HEK293 (cell line): Measurements from ENCODE around the gene FKBP4.

Experiments
- CTCF ChIA-PET: fragments of 350-600 bp; formaldehyde crosslinking; extraction: SDS; loops from one replicate; lab custom pipeline; 2021; ENCODE audit warnings: antibody characterized with exemption; lab: Yijun Ruan, JAX
- POLR2A ChIA-PET: fragments of 300-600 bp; formaldehyde crosslinking; extraction: SDS; loops from one replicate; lab custom pipeline; 2020; ENCODE audit warnings: antibody characterized with exemption, inconsistent platforms; lab: Yijun Ruan, JAX
- H3K27ac ChIP-seq: fragments of 200-500 bp; sonication (Bioruptor generic); 2 replicates; pipeline ENCODE4 v1.5.1; 2014; ENCODE audit warnings: low read depth, low read length, control low read depth, inconsistent platforms; ENCODE audit errors: extremely low read depth
- H3K36me3 ChIP-seq, 2 experiments: fragments of 200-500 bp in 1 of 2; sonication (Bioruptor generic) in 1 of 2; 1 replicate in 1 of 2; 2 replicates in 1 of 2; pipeline ENCODE4 v1.5.1; 2014 to 2017; ENCODE audit warnings: inconsistent platforms in 2 of 2, low read length in 2 of 2; ENCODE audit not compliant: control insufficient read depth in 2 of 2, insufficient read depth in 1 of 2
- H3K4me1 ChIP-seq: fragments of 200-500 bp; sonication (Bioruptor generic); 2 replicates; pipeline ENCODE4 v1.5.1; 2014; ENCODE audit warnings: mild to moderate bottlenecking, low read length, inconsistent platforms; ENCODE audit not compliant: control insufficient read depth, insufficient read depth
- H3K4me3 ChIP-seq: 2 replicates; pipeline ENCODE4 v1.5.1; 2011; ENCODE audit warnings: low read depth, mild to moderate bottlenecking, control low read depth, low read length, moderate library complexity
- H3K9me3 ChIP-seq: fragments of 200-500 bp; sonication (Bioruptor generic); 2 replicates; pipeline ENCODE4 v1.5.1; 2014; ENCODE audit warnings: low read depth, low read length, inconsistent platforms; ENCODE audit not compliant: control insufficient read depth, insufficient read depth
- BCL11B ChIP-seq: fragments of 450-650 bp; formaldehyde crosslinking; IDR thresholded peaks from 2 replicates; pipeline ENCODE4 v1.5.1; 2016; ENCODE audit warnings: low read depth, missing biosample characterization, missing genetic modification characterization
- CTCF ChIP-seq: fragments of 450-650 bp; formaldehyde crosslinking; IDR thresholded peaks from 2 replicates; pipeline ENCODE4 v1.5.1; 2016; ENCODE audit warnings: missing biosample characterization, missing genetic modification characterization
- EGR2 ChIP-seq: fragments of 450-650 bp; formaldehyde crosslinking; IDR thresholded peaks from 2 replicates; pipeline ENCODE4 v1.5.1; 2016; ENCODE audit warnings: low read depth, missing biosample characterization, missing genetic modification characterization
- KLF16 ChIP-seq: fragments of 450-650 bp; formaldehyde crosslinking; IDR thresholded peaks from 2 replicates; pipeline ENCODE4 v1.5.1; 2017; ENCODE audit warnings: missing biosample characterization, missing genetic modification characterization
- REPIN1 ChIP-seq: fragments of 450-650 bp; formaldehyde crosslinking; IDR thresholded peaks from 2 replicates; pipeline ENCODE4 v1.5.1; 2017; ENCODE audit warnings: missing biosample characterization, missing genetic modification characterization, low read depth
- ZBTB8A ChIP-seq: fragments of 450-650 bp; formaldehyde crosslinking; IDR thresholded peaks from 2 replicates; pipeline ENCODE4 v1.5.1; 2016; ENCODE audit warnings: missing biosample characterization, missing genetic modification characterization
- ZFP69B ChIP-seq: fragments of 450-650 bp; formaldehyde crosslinking; IDR thresholded peaks from 2 replicates; pipeline ENCODE4 v1.5.1; 2016; ENCODE audit warnings: missing biosample characterization, missing genetic modification characterization
- ZNF121 ChIP-seq: fragments of 450-650 bp; formaldehyde crosslinking; IDR thresholded peaks from 2 replicates; pipeline ENCODE4 v1.5.1; 2016; ENCODE audit warnings: missing biosample characterization, missing genetic modification characterization
- ZNF155 ChIP-seq: fragments of 450-650 bp; formaldehyde crosslinking; IDR thresholded peaks from 2 replicates; pipeline ENCODE4 v1.5.1; 2016; ENCODE audit warnings: missing biosample characterization, missing genetic modification characterization
- ZNF2 ChIP-seq: fragments of 450-650 bp; formaldehyde crosslinking; IDR thresholded peaks from 2 replicates; pipeline ENCODE4 v1.5.1; 2016; ENCODE audit warnings: missing biosample characterization, missing genetic modification characterization
- ZNF214 ChIP-seq: fragments of 450-650 bp; formaldehyde crosslinking; IDR thresholded peaks from 2 replicates; pipeline ENCODE4 v1.5.1; 2017; ENCODE audit warnings: missing biosample characterization, mild to moderate bottlenecking, missing genetic modification characterization, borderline replicate concordance
- ZNF302 ChIP-seq: fragments of 450-650 bp; formaldehyde crosslinking; IDR thresholded peaks from 2 replicates; pipeline ENCODE4 v1.5.1; 2016; ENCODE audit warnings: missing biosample characterization, missing genetic modification characterization, low read depth
- ZNF335 ChIP-seq: fragments of 450-650 bp; formaldehyde crosslinking; conservative IDR thresholded peaks from 2 replicates; pipeline ENCODE4 v1.5.1; 2016; ENCODE audit warnings: missing biosample characterization, missing genetic modification characterization
- ZNF529 ChIP-seq: fragments of 450-650 bp; formaldehyde crosslinking; IDR thresholded peaks from 2 replicates; pipeline ENCODE4 v1.5.1; 2017; ENCODE audit warnings: missing genetic modification characterization, missing biosample characterization; ENCODE audit not compliant: insufficient replicate concordance
- ZNF544 ChIP-seq: fragments of 450-650 bp; formaldehyde crosslinking; IDR thresholded peaks from 2 replicates; pipeline ENCODE4 v1.5.0; 2017; ENCODE audit warnings: missing biosample characterization, missing genetic modification characterization
- ZNF560 ChIP-seq: fragments of 450-650 bp; formaldehyde crosslinking; IDR thresholded peaks from 2 replicates; pipeline ENCODE4 v1.5.1; 2017; ENCODE audit warnings: missing biosample characterization, missing genetic modification characterization, borderline replicate concordance
- ZNF654 ChIP-seq: fragments of 450-650 bp; formaldehyde crosslinking; IDR thresholded peaks from 2 replicates; pipeline ENCODE4 v1.5.1; 2016; ENCODE audit warnings: low read depth, missing biosample characterization, missing genetic modification characterization
- ZNF660 ChIP-seq: fragments of 450-650 bp; IDR thresholded peaks from 2 replicates; pipeline ENCODE4 v1.5.1; 2018; ENCODE audit warnings: missing biosample characterization, mild to moderate bottlenecking, missing genetic modification characterization
- ZNF768 ChIP-seq: fragments of 450-650 bp; formaldehyde crosslinking; IDR thresholded peaks from 2 replicates; pipeline ENCODE4 v1.5.1; 2018; ENCODE audit warnings: missing biosample characterization, mild to moderate bottlenecking, missing genetic modification characterization
- ZSCAN30 ChIP-seq: fragments of 450-650 bp; IDR thresholded peaks from 2 replicates; pipeline ENCODE4 v1.5.1; 2018; ENCODE audit warnings: missing biosample characterization, mild to moderate bottlenecking, missing genetic modification characterization, moderate library complexity
- ZSCAN5A ChIP-seq: fragments of 450-650 bp; formaldehyde crosslinking; IDR thresholded peaks from 2 replicates; pipeline ENCODE4 v1.5.1; 2016; ENCODE audit warnings: missing biosample characterization, missing genetic modification characterization
- TF ChIP-seq, protein P1 (sequence below): fragments of 450-650 bp; formaldehyde crosslinking; IDR thresholded peaks from 2 replicates; pipeline ENCODE4 v1.5.1; 2016; ENCODE audit warnings: missing biosample characterization, missing genetic modification characterization

The FKBP4 gene

GRCh38 chr12:2813214-2814185, 18.7 kb downstream of the FKBP4 start:
- TF ChIP-seq ZNF529 (no peak), ZNF768 (tag by site-specific recombination) (no peak), ZNF302 (tag by site-specific recombination) (no peak), BCL11B (tag by site-specific recombination) (no peak), ZSCAN30 (peak; percentile 97), EGR2 (no peak), ZNF2 (tag by site-specific recombination) (peak; percentile 83), ZNF560 (tag by site-specific recombination) (no peak), ZFP69B (no peak), ZNF335 (tag by site-specific recombination) (peak; percentile 84), REPIN1 (tag by site-specific recombination) (no peak), ZNF214 (tag by site-specific recombination) (no peak), ZNF544 (tag by site-specific recombination) (no peak), CTCF (tag by site-specific recombination) (peak; percentile 67; the same call in 1 of the 2 replicates), ZSCAN5A (tag by site-specific recombination) (no peak), ZNF654 (tag by site-specific recombination) (peak; percentile 62), ZNF155 (tag by site-specific recombination) (no peak), KLF16 (tag by site-specific recombination) (no peak), ZNF121 (peak; percentile 93), ZNF660 (tag by site-specific recombination) (no peak), ZBTB8A (0 out of 2 replicates have a peak, but pooled peaks have one; percentile 9)
- TF ChIP-seq, protein P1, sequence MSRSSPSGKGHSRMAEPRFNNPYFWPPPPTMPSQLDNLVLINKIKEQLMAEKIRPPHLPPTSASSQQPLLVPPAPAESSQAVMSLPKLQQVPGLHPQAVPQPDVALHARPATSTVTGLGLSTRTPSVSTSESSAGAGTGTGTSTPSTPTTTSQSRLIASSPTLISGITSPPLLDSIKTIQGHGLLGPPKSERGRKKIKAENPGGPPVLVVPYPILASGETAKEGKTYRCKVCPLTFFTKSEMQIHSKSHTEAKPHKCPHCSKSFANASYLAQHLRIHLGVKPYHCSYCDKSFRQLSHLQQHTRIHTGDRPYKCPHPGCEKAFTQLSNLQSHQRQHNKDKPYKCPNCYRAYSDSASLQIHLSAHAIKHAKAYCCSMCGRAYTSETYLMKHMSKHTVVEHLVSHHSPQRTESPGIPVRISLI (tag by site-specific recombination) = no peak
- H3K9me3 ChIP-seq = no peaks in the 10 kb centered on the region
- POLR2A ChIA-PET = interaction anchor here (0.7 to 2.8 kb wide), 4 partner anchors 9 to 43 kb away, joined by 4 to 11 read pairs (median 6); partner anchors contain the start of genes FKBP4 and TEX52
- peaks cover 5% of the 10 kb centered on the region; the same call in 1 of the 2 replicates for H3K4me1 ChIP-seq
- H3K4me3 ChIP-seq = peak overlapping the region; percentile 91
- peaks cover 10 to 23% of the 10 kb centered on the region in 2 experiments; a peak in 2 of 3 replicates for H3K36me3 ChIP-seq
- CTCF ChIA-PET = interaction anchor here (0.7 to 1.8 kb wide), 13 partner anchors 9 to 393 kb away, joined by 3 to 6 read pairs (median 3); no protein-coding TSS in a partner anchor
- H3K27ac ChIP-seq = peak overlapping the region; percentile 85
